ENCODE results near the gene C1orf105. TPM values are rescaled to one million over a fixed set of nuclear protein-coding genes. Genes with fewer than 3 reads are reported as not detected.

Gene C1orf105
- total and polyA plus RNA-seq, 2 donors from 2014 or later, result not detected

GRCh38 chr1:172388490-172388889, 32.0 kb upstream of the C1orf105 start:
- no peak for TF ChIP-seq CTCF (IDR thresholded peaks at IDR 0.05; ENCODE audit: borderline replicate concordance, extremely low read depth, insufficient read depth)
- intact Hi-C loops (cut with DNase I), result no loop called here
- Histone ChIP-seq H3K27ac (ENCODE audit: low read depth in 2 of 2, low read length in 2 of 2) (no peak overlapping the region), H3K4me1 (ENCODE audit: control insufficient read depth in 2 of 3, insufficient read depth in 2 of 3, low read depth in 1 of 3, low read length in 3 of 3) (peaks cover 12 to 23% (median 21%) of the 10 kb centered on the region in 3 donors), H3K4me3 (ENCODE audit: low read length in 3 of 3) (no peak overlapping the region), H3K36me3 (ENCODE audit: control insufficient read depth in 2 of 3, insufficient read depth in 3 of 3, low read length in 3 of 3) (no peaks in the 10 kb centered on the region), H3K9me3 (ENCODE audit: control insufficient read depth in 2 of 3, insufficient read depth in 1 of 3, low read length in 3 of 3) (no peaks in the 10 kb centered on the region), H3K9ac (ENCODE audit: low read length in 3 of 3) (no peak overlapping the region), H3K27me3 (ENCODE audit: control insufficient read depth, insufficient read depth, low read length) (no peaks in the 10 kb centered on the region)
- peak in 1 of 5 donors; percentile 52 for DNase-seq
- no peak for FAIRE-seq

GRCh38 chr1:172390301-172390682, 30.2 kb upstream of the C1orf105 start:
- H3K27ac ChIP-seq (ENCODE audit: low read depth in 2 of 2, low read length in 2 of 2), result peak overlapping the region; percentile 87 to 90
- intact Hi-C loops (cut with DNase I), result no loop called here
- FAIRE-seq, result no peak

GRCh38 chr1:172390683-172391551, 29.6 kb upstream of the C1orf105 start:
- peak overlapping the region in 1 of 3 donors; percentile 49 for H3K9ac ChIP-seq (ENCODE audit: low read length in 3 of 3)
- intact Hi-C loops (cut with DNase I), result no loop called here
- DNase-seq (peak; percentile 61 to 83 (median 80)), FAIRE-seq (no peak)
- H3K36me3 ChIP-seq (ENCODE audit: control insufficient read depth in 2 of 3, insufficient read depth in 3 of 3, low read length in 3 of 3), result no peaks in the 10 kb centered on the region
- H3K27me3 ChIP-seq (ENCODE audit: control insufficient read depth, insufficient read depth, low read length), result no peaks in the 10 kb centered on the region
- H3K27ac ChIP-seq (ENCODE audit: low read depth in 2 of 2, low read length in 2 of 2), result peak overlapping the region; percentile 87 to 90
- peaks cover 14 to 23% (median 17%) of the 10 kb centered on the region in 3 donors for H3K4me1 ChIP-seq (ENCODE audit: control insufficient read depth in 2 of 3, insufficient read depth in 2 of 3, low read depth in 1 of 3, low read length in 3 of 3)
- no peaks in the 10 kb centered on the region for H3K9me3 ChIP-seq (ENCODE audit: control insufficient read depth in 2 of 3, insufficient read depth in 1 of 3, low read length in 3 of 3)
- H3K4me3 ChIP-seq (ENCODE audit: low read length in 3 of 3), result peak overlapping the region; percentile 5 to 57 (median 50)
- TF ChIP-seq CTCF (IDR thresholded peaks at IDR 0.05; ENCODE audit: borderline replicate concordance, extremely low read depth, insufficient read depth), result no peak

More at GRCh38 chr1:172390301-172390682, 30.2 kb upstream of the C1orf105 start:
- peak in 1 of 5 donors; percentile 60 for DNase-seq
- H3K4me1 ChIP-seq (ENCODE audit: control insufficient read depth in 2 of 3, insufficient read depth in 2 of 3, low read depth in 1 of 3, low read length in 3 of 3), result peaks cover 14 to 23% (median 18%) of the 10 kb centered on the region in 3 donors
- H3K9ac ChIP-seq (ENCODE audit: low read length in 3 of 3), result peak overlapping the region in 1 of 3 donors; percentile 49
- no peaks in the 10 kb centered on the region for H3K9me3 ChIP-seq (ENCODE audit: control insufficient read depth in 2 of 3, insufficient read depth in 1 of 3, low read length in 3 of 3)
- H3K4me3 ChIP-seq (ENCODE audit: low read length in 3 of 3), result peak overlapping the region; percentile 5 to 57 (median 50)
- no peak for TF ChIP-seq CTCF (IDR thresholded peaks at IDR 0.05; ENCODE audit: borderline replicate concordance, extremely low read depth, insufficient read depth)
- H3K36me3 ChIP-seq (ENCODE audit: control insufficient read depth in 2 of 3, insufficient read depth in 3 of 3, low read length in 3 of 3), result no peaks in the 10 kb centered on the region
- no peaks in the 10 kb centered on the region for H3K27me3 ChIP-seq (ENCODE audit: control insufficient read depth, insufficient read depth, low read length)
